Panc1 (cell line): Measurements from ENCODE around the gene SLC39A8.
"Not testable (repeated sequence)": the region's sequence is repeated elsewhere in the genome, so short reads cannot be mapped to it uniquely, and the experiment has no call there.

Source experiments
- CTCF ChIP-seq: fragments of 450-650 bp; IDR thresholded peaks from 2 replicates; pipeline ENCODE4 v1.5.1; 2017; ENCODE audit warnings: mild to moderate bottlenecking
- POLR2AphosphoS5 ChIP-seq: IDR thresholded peaks from 2 replicates; pipeline ENCODE4 v1.6.1; 2012; ENCODE audit warnings: mild to moderate bottlenecking, low read depth, low read length, moderate library complexity
- SIN3A ChIP-seq: IDR thresholded peaks from 2 replicates; pipeline ENCODE4 v1.6.1; 2012; ENCODE audit warnings: low read depth, mild to moderate bottlenecking, low read length, moderate library complexity, borderline replicate concordance; ENCODE audit not compliant: insufficient read depth

- TF ChIP-seq CTCF, POLR2AphosphoS5, SIN3A: not testable (repeated sequence)
Measured at GRCh38 chr4:102273317-102273716, 72.0 kb downstream of the SLC39A8 start.
